Heart left ventricle (tissue), 16 donors: ENCODE data around the gene UBTD1. TPM values are rescaled to one million over a fixed set of nuclear protein-coding genes. Genes with fewer than 3 reads are reported as not detected.

ENCODE experiments used
- ATAC-seq, 4 donors: fragments of 200-7000 bp; cut with Tn5 transposase; one replicate each; pipeline ENCODE4 v1.9.1; 2020 to 2022; ENCODE audit warnings: moderate library complexity in 4 of 4, mild to moderate bottlenecking in 3 of 4, moderate number of reproducible peaks in 1 of 4
- DNase-seq, 5 donors: peaks; one replicate each; pipeline ENCODE4 v3.0.0-alpha.2; 2020
- H3K27ac ChIP-seq, 12 donors: fragments of 200-600 bp; sonication (generic) in 4 of 12; one replicate each; pipeline versions ENCODE4 v1.5.0 to v1.8.0; 2016 to 2022; ENCODE audit warnings: mild to moderate bottlenecking in 2 of 12
- H3K27me3 ChIP-seq, 9 donors: fragments of 200-600 bp; sonication (generic) in 2 of 9; one replicate each; pipeline versions ENCODE4 v1.5.1 to v1.8.0; 2016 to 2022; ENCODE audit warnings: mild to moderate bottlenecking in 3 of 9
- H3K36me3 ChIP-seq, 9 donors: fragments of 200-600 bp; sonication (generic) in 2 of 9; one replicate each; pipeline versions ENCODE4 v1.5.0 to v1.8.0; 2018 to 2022; ENCODE audit warnings: mild to moderate bottlenecking in 2 of 9
- H3K4me1 ChIP-seq, 12 donors: fragments of 200-600 bp; sonication (generic) in 4 of 12; one replicate each; pipeline versions ENCODE4 v1.5.0 to v1.8.0; 2016 to 2022; ENCODE audit warnings: mild to moderate bottlenecking in 3 of 12
- H3K4me3 ChIP-seq, 12 donors: fragments of 200-600 bp; sonication (generic) in 4 of 12; one replicate each; pipeline versions ENCODE4 v1.5.0 to v1.8.0; 2017 to 2022; ENCODE audit warnings: mild to moderate bottlenecking in 9 of 12, moderate library complexity in 4 of 12
- H3K9me3 ChIP-seq, 12 donors: fragments of 200-600 bp; sonication (generic) in 4 of 12; one replicate each; pipeline versions ENCODE4 v1.5.0 to v1.8.0; 2016 to 2022; ENCODE audit warnings: mild to moderate bottlenecking in 1 of 12
- CTCF ChIP-seq, 12 donors: fragments of 200-600 bp; sonication (generic) in 4 of 12; IDR thresholded peaks; one replicate each; pipeline versions ENCODE4 v1.5.0 to v1.8.0; 2018 to 2022; ENCODE audit warnings: antibody characterized with exemption in 12 of 12, mild to moderate bottlenecking in 5 of 12
- POLR2A ChIP-seq, 2 donors: fragments of 450-650 bp; IDR thresholded peaks; one replicate each; pipeline ENCODE4 v1.6.1; 2017; ENCODE audit warnings: antibody characterized with exemption in 2 of 2, mild to moderate bottlenecking in 2 of 2, moderate library complexity in 2 of 2
- WGBS, 4 donors: extraction: QIAGEN DNeasy Blood & Tissue Kit in 2 of 4; methylation state at CpG; one replicate each; pipeline versions ENCODE4 v1.1.5 to v1.1.7; 2013 to 2018; 5-methylcytosine and 5-hydroxymethylcytosine counted together
- intact Hi-C, 10 donors: fragments of 100-400 bp; cut with DNase I; formaldehyde crosslinking; loops; one replicate each; pipeline versions ENCODE4 v1.11.1 to v1.14.2; 2022
- polyA plus RNA-seq, 2 donors: library from polyadenylated mRNA; stranded (reverse); fragments of 200-250 nt; gene quantifications; one replicate each; pipeline ENCODE4 v1.2.3, GENCODE V29; 2013
- total RNA-seq, 9 donors: library from RNA; depleted of rRNA in 2 of 9; stranded (reverse); fragments of >200 nt in 2 of 9; fragmentation: NEBNext Ultra II Directional in 3 of 9; extraction: Animal tissue kit (Norgen Biotek cat#: 25700) in 3 of 9; gene quantifications; one replicate each; pipeline versions ENCODE4 v1.1.0 to v1.2.4, GENCODE V29; 2016 to 2023
- donor health status: ischemic (EF 13 %, LVEDD 7.1; RV severe dilation, severe dysfunction).
- donor health status: healthy with polysubstance abuse.
- donor health status: DM: no; HTN: yes; CAD: no.
- donor health status: DM: no; HTN: no; CAD: no.
- donor health status: ischemic (EF 25% LVEDD 6.9; RV normal size, moderate dysfunction).
- donor health status: ischemic (EF 25% LVEDD 5.7; RV mildly dilated, moderate dysfunction).
- donor health status: healthy.
- donor health status: DM: yes; HTN: yes; CAD: no.
- donor health status: ischemic (EF 35%, LVEDD 5.7; RV mildly dilated, moderate dysfunction).
- donor health status: nonischemic (EF 11% LVEDD 7.7; RV severe dilation, severe dysfunction).
- donor health status: DM: yes; HTN: yes; CAD: no.
- donor health status: PGD.
- donor health status: ischemic (EF 29% LVEDD 5.4; RV normal size, mild dysfunction).
- donor health status: nonischemic (EF 23%, LVEDD 6.1; RV moderate dilation, normal function).

Gene UBTD1
- total and polyA plus RNA-seq, 11 donors = 18.2 to 49.7 (median 28.2) TPM

- Histone ChIP-seq H3K4me1 (peaks cover 0 to 57% (median 35%) of the 10 kb centered on the region in 12 donors), H3K27ac (peak overlapping the region in 1 of 12 donors; percentile 6), H3K36me3 (peaks cover 0 to 40% (median 24%) of the 10 kb centered on the region in 9 donors), H3K9me3 (no peaks in the 10 kb centered on the region), H3K27me3 (no peaks in the 10 kb centered on the region), H3K4me3 (no peak overlapping the region)
- no peak for DNase-seq
- ATAC-seq = no peak
- TF ChIP-seq POLR2A (IDR thresholded peaks at IDR 0.05) (no peak), CTCF (IDR thresholded peaks at IDR 0.05) (no peak)
- 71 to 76% (median 73%) methylated on average over 4 of the region's 4 CpGs for WGBS, 4 donors
- intact Hi-C loops = no loop called here
Observed at GRCh38 chr10:97485647-97486281, 13.0 kb upstream of the UBTD1 start.

- Histone ChIP-seq H3K4me1 (peaks cover 5 to 77% (median 50%) of the 10 kb centered on the region in 12 donors), H3K27ac (peak overlapping the region; percentile 41 to 85 (median 70)), H3K36me3 (peaks cover 0 to 12% (median 5%) of the 10 kb centered on the region in 9 donors), H3K9me3 (no peaks in the 10 kb centered on the region), H3K4me3 (no peak overlapping the region), H3K27me3 (no peaks in the 10 kb centered on the region)
- 40 to 58% (median 47%) methylated on average over 2 of the region's 2 CpGs for WGBS, 4 donors
- ATAC-seq (peak; percentile 87 to 94 (median 90)), DNase-seq (peak in 4 of 5 donors; percentile 36 to 69 (median 60))
- intact Hi-C loops = loop anchor here in 4 of 10 donors (10.0 kb wide), 3 partner anchors 46 to 64 kb away; partner anchors contain the start of genes EXOSC1 (in 1 of the 4) and ZDHHC16 (in 1 of the 4)
- no peak for TF ChIP-seq CTCF (IDR thresholded peaks at IDR 0.05)
- peak in 1 of 2 donors; percentile 39 for TF ChIP-seq POLR2A (IDR thresholded peaks at IDR 0.05)
Observed at GRCh38 chr10:97490592-97490991, 8.1 kb upstream of the UBTD1 start.

- Histone ChIP-seq H3K9me3 (no peaks in the 10 kb centered on the region), H3K27me3 (no peaks in the 10 kb centered on the region), H3K36me3 (peaks cover 0 to 9% (median 3%) of the 10 kb centered on the region in 9 donors), H3K4me1 (peaks cover 9 to 80% (median 56%) of the 10 kb centered on the region in 12 donors), H3K4me3 (no peak overlapping the region), H3K27ac (peak overlapping the region in 10 of 12 donors; percentile 8 to 69 (median 48))
- ATAC-seq (no peak), DNase-seq (no peak)
- 5 to 15% (median 12%) methylated on average over 2 of the region's 2 CpGs for WGBS, 4 donors
- TF ChIP-seq CTCF (IDR thresholded peaks at IDR 0.05) = no peak
- no peak for TF ChIP-seq POLR2A (IDR thresholded peaks at IDR 0.05)
- intact Hi-C loops = loop anchor here in 4 of 10 donors (10.0 kb wide), 3 partner anchors 49 to 61 kb away; partner anchors contain the start of genes EXOSC1 (in 1 of the 4) and ZDHHC16 (in 1 of the 4)
Observed at GRCh38 chr10:97494151-97494550, 4.6 kb upstream of the UBTD1 start.

GRCh38 chr10:97494863-97495506 lies 3.7 kb upstream of the UBTD1 start:
- intact Hi-C loops = loop anchor here in 8 of 10 donors (5.0 to 10.0 kb wide), 7 partner anchors 47 to 242 kb away; partner anchors contain the start of genes EXOSC1 (in 2 of the 8), ZDHHC16 (in 2 of the 8) and ZFYVE27 (in 1 of the 8)
- ATAC-seq (no peak), DNase-seq (no peak)
- H3K9me3 ChIP-seq = no peaks in the 10 kb centered on the region
- no peaks in the 10 kb centered on the region for H3K27me3 ChIP-seq
- H3K4me3 ChIP-seq = no peak overlapping the region
- H3K36me3 ChIP-seq = peaks cover 0 to 9% (median 3%) of the 10 kb centered on the region in 9 donors
- WGBS, 4 donors = 23 to 29% (median 27%) methylated on average over 7 of the region's 7 CpGs
- peaks cover 9 to 75% (median 55%) of the 10 kb centered on the region in 12 donors for H3K4me1 ChIP-seq
- H3K27ac ChIP-seq = peak overlapping the region in 7 of 12 donors; percentile 36 to 69 (median 50)
- no peak for TF ChIP-seq POLR2A (IDR thresholded peaks at IDR 0.05)
- TF ChIP-seq CTCF (IDR thresholded peaks at IDR 0.05) = no peak
